ENCODE results near the gene ZNF362. TPM values are rescaled to one million over a fixed set of nuclear protein-coding genes. Genes with fewer than 3 reads are reported as not detected.

ZNF362 gene
- total and polyA plus RNA-seq, 4 donors: 10.1 to 70.1 (median 46.4) TPM

DNA sequence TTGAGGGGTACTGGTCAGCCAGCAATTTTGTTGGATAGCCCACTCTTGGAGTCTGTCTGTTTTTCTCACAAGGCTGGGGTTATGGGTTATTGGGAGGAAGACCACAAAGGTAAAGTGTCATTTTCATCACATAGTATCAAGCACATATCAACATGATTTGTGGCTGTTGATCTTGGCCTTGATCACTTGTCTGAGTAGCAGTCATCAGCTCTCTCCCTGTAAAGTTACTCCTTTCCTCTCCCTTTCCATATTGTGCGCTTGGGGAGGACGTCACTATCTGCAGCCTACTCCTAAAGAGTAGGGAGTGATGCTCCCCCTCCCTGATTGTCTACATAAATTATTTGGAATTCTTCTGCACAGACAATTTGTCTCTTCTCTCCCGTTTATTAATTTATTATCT lies 1.8 kb upstream of the ZNF362 start:
- H3K36me3 ChIP-seq (ENCODE audit: control insufficient read depth, insufficient read depth, low read length): peaks cover under 1% of the 10 kb centered on the region
- no peaks in the 10 kb centered on the region for H3K27me3 ChIP-seq (ENCODE audit: control insufficient read depth, insufficient read depth, low read length)
- DNase-seq (ENCODE audit: low read depth in 4 of 6, low spot score in 6 of 6): no peak
- H3K4me1 ChIP-seq (ENCODE audit: control insufficient read depth, insufficient read depth, low read length): peaks cover 28% of the 10 kb centered on the region
- 50% methylated on average over 1 of the region's 3 CpGs for WGBS (ENCODE audit: insufficient coverage)
- no peak overlapping the region for H3K27ac ChIP-seq (ENCODE audit: low read depth, low read length)
- no peaks in the 10 kb centered on the region for H3K9me3 ChIP-seq (ENCODE audit: control insufficient read depth, insufficient read depth, low read length)
- H3K4me3 ChIP-seq (ENCODE audit: low read depth, low read length): no peak overlapping the region

DNA sequence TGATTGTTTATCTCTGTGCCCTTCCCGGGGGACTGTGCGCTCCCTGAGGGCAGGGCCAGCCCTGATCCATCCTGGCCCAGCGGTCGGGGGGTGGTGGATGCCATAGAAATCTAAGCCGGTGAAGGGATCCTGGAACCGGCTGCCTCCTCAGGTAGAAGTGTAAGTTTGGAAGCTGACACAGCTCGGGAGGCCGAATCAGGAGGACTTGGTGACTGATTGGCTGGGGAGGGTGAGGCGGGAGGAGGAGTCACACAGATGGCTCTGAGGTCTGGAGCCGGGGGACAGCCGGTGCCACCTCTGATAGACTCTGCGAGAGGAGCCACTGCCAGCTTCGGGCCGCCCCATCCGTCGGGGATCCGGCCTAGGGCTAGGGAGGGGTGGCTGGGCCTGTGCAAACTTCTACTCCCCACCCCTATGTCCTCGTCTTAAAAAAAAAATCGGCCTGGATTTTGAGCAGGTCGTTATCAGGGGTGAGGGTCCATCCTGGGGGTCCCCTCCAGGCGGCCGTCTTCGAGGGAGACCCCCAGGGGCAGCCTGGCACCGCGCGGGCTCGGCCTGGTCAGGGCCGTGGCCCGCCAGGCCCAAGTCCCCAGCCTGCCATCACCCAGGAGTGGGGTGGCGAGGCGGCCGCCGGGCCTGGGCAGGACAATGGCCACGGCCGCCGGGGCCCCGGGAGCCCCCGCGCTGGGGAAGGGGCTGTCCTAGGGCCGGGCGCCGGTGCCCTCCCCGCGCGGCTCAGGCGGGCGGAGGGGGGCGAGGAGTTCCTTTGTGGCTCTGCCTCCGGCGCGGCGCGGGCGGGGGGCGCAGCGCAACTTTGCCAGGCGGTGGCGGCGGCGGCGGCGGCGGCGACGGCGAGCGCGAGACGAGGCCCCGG lies 708 bp upstream of the ZNF362 start:
- Histone ChIP-seq H3K9me3 (ENCODE audit: control insufficient read depth, insufficient read depth, low read length) (no peaks in the 10 kb centered on the region), H3K27ac (ENCODE audit: low read depth, low read length) (peak overlapping the region; percentile 84), H3K36me3 (ENCODE audit: control insufficient read depth, insufficient read depth, low read length) (peaks cover 4% of the 10 kb centered on the region), H3K27me3 (ENCODE audit: control insufficient read depth, insufficient read depth, low read length) (no peaks in the 10 kb centered on the region), H3K4me1 (ENCODE audit: control insufficient read depth, insufficient read depth, low read length) (peaks cover 36% of the 10 kb centered on the region), H3K4me3 (ENCODE audit: low read depth, low read length) (peak overlapping the region; percentile 36)
- DNase-seq (ENCODE audit: low read depth in 4 of 6, low spot score in 6 of 6): peak in 5 of 6 donors; percentile 21 to 83 (median 32)
- WGBS (ENCODE audit: insufficient coverage): 8% methylated on average over 62 of the region's 70 CpGs

DNA sequence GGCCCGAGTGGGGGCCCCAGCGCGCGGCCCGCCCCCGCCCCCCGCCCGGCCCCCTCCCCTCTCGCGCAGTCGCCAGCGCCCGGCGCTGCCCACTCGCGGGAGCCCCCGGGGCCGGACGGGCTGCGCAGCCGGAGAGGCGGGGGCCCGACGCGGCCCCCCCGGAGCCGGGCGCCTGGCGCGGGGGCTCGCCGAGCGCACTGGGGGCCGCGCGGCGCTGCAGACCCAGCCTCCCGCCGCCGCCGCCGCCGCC lies 146 bp upstream of the ZNF362 start:
- H3K4me1 ChIP-seq (ENCODE audit: control insufficient read depth, insufficient read depth, low read length): peaks cover 39% of the 10 kb centered on the region
- peak in 1 of 6 donors; percentile 22 for DNase-seq (ENCODE audit: low read depth in 4 of 6, low spot score in 6 of 6)
- no peak overlapping the region for H3K4me3 ChIP-seq (ENCODE audit: low read depth, low read length)
- H3K27me3 ChIP-seq (ENCODE audit: control insufficient read depth, insufficient read depth, low read length): no peaks in the 10 kb centered on the region
- WGBS (ENCODE audit: insufficient coverage): 0% methylated on average over 38 of the region's 43 CpGs
- H3K9me3 ChIP-seq (ENCODE audit: control insufficient read depth, insufficient read depth, low read length): no peaks in the 10 kb centered on the region
- peaks cover 4% of the 10 kb centered on the region for H3K36me3 ChIP-seq (ENCODE audit: control insufficient read depth, insufficient read depth, low read length)
- H3K27ac ChIP-seq (ENCODE audit: low read depth, low read length): no peak overlapping the region

DNA sequence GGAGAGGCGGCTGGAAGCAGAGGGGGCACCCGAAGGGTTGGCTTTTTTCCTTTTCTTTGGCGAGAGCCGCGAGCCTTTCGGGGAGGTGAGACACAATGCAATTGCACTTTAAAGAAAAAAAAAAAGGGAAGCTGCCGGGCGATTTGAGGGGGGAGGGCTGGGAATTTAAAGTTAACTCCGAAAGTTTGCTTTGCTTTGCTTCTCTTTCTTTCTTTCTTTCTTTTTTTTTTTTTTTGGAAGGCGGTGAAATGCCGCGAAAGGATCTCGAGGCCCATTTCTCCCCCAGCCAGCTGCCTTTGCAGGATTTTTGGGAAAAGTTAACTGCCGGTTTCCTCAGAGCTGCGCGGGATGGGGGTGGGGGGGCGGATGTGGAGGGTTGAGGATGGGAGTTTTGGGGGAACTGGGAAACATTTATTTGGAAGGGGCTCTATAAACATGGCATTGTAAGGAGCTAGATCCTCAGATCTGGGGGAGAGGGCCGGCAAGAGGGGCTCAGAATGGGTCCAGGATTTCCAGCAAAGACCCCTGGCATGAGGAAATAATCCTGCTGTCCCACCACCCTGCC lies 997 bp downstream of the ZNF362 start:
- 0% methylated on average over 11 of the region's 18 CpGs for WGBS (ENCODE audit: insufficient coverage)
- H3K36me3 ChIP-seq (ENCODE audit: control insufficient read depth, insufficient read depth, low read length): peaks cover 7% of the 10 kb centered on the region
- no peaks in the 10 kb centered on the region for H3K9me3 ChIP-seq (ENCODE audit: control insufficient read depth, insufficient read depth, low read length)
- H3K27ac ChIP-seq (ENCODE audit: low read depth, low read length): peak overlapping the region; percentile 86
- H3K4me1 ChIP-seq (ENCODE audit: control insufficient read depth, insufficient read depth, low read length): peaks cover 48% of the 10 kb centered on the region
- peak in 1 of 6 donors; percentile 1 for DNase-seq (ENCODE audit: low read depth in 4 of 6, low spot score in 6 of 6)
- H3K27me3 ChIP-seq (ENCODE audit: control insufficient read depth, insufficient read depth, low read length): no peaks in the 10 kb centered on the region
- peak overlapping the region; percentile 71 for H3K4me3 ChIP-seq (ENCODE audit: low read depth, low read length)

DNA sequence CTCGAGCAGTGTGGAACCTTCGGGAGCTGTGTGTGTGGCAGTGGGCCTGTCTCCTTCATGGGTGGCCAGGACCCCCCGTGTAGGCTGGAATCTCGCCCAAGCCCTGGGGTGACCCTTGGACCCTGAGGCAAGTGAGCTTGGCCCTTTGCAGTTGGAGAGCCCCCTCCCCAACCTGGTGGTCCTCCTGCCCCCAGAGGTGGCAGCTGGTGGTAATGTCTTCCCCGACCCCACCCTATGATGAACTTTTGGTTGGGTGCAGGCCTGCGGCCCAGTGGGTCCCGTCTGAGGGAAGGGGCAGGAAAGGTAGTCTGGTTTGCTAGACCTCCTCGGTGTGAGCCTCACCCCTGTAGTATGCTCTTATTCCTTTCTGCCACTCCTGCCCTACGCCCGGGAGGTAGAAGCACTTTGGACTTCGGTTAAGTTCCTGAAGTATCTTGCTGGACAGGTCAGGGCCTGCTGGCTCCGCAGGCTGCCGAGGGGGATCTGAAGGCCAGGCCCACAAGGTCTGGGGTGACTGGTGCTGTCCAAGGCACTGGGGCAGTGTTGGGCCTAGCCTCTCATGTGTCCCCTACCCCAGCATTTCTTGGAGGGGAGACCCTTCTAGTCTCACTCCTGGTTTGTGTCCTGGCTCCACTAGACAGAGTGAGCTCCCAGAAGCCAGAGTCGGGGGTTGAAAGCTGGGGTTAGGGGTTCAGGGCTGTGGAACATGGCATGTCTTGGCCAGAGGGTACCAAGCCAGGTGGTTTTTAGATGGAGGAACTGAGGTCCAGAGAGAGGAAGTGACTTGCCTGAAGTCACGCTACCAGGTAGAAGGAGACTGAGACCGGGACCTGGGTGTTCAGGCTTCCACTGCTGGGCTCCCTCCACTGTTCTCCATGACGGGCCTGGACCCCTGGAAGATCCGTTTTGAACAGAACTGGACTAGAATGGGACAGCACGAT lies 1.8 kb downstream of the ZNF362 start:
- Histone ChIP-seq H3K4me1 (ENCODE audit: control insufficient read depth, insufficient read depth, low read length) (peaks cover 49% of the 10 kb centered on the region), H3K9me3 (ENCODE audit: control insufficient read depth, insufficient read depth, low read length) (no peaks in the 10 kb centered on the region), H3K27ac (ENCODE audit: low read depth, low read length) (peak overlapping the region; percentile 86), H3K27me3 (ENCODE audit: control insufficient read depth, insufficient read depth, low read length) (no peaks in the 10 kb centered on the region), H3K36me3 (ENCODE audit: control insufficient read depth, insufficient read depth, low read length) (peaks cover 10% of the 10 kb centered on the region), H3K4me3 (ENCODE audit: low read depth, low read length) (peak overlapping the region; percentile 71)
- 43% methylated on average over 11 of the region's 19 CpGs for WGBS (ENCODE audit: insufficient coverage)
- DNase-seq (ENCODE audit: low read depth in 4 of 6, low spot score in 6 of 6): no peak

DNA sequence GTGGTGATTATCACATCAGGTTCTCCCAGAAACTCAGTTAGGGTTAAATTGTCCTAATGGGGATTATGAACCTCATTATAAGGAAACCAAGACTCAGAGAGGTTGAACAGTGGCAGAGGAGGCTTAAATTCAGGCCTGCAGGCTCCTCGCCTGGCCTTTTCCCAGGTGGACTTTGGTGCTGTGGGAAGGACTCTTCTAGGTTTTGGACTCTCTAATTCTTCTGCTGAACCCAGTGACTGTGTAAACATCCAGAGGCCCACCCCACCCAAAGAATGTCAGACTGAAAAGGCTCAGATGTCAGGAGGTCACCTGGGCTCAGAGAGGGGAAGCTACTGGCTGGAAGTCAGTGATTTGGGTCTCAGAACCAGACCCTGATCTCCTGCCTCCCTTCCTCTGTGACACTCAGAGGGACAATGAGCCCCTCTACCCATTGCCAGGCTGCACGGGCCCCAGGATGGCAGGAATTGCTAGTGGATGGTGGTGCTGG lies 2.5 kb downstream of the ZNF362 start:
- H3K27ac ChIP-seq (ENCODE audit: low read depth, low read length): no peak overlapping the region
- peak overlapping the region; percentile 1 for H3K4me3 ChIP-seq (ENCODE audit: low read depth, low read length)
- WGBS (ENCODE audit: insufficient coverage): no CpG with 5 or more reads among the region's 2 CpGs
- DNase-seq (ENCODE audit: low read depth in 4 of 6, low spot score in 6 of 6): no peak
- no peaks in the 10 kb centered on the region for H3K27me3 ChIP-seq (ENCODE audit: control insufficient read depth, insufficient read depth, low read length)
- no peaks in the 10 kb centered on the region for H3K9me3 ChIP-seq (ENCODE audit: control insufficient read depth, insufficient read depth, low read length)
- H3K4me1 ChIP-seq (ENCODE audit: control insufficient read depth, insufficient read depth, low read length): peaks cover 54% of the 10 kb centered on the region
- peaks cover 12% of the 10 kb centered on the region for H3K36me3 ChIP-seq (ENCODE audit: control insufficient read depth, insufficient read depth, low read length)

DNA sequence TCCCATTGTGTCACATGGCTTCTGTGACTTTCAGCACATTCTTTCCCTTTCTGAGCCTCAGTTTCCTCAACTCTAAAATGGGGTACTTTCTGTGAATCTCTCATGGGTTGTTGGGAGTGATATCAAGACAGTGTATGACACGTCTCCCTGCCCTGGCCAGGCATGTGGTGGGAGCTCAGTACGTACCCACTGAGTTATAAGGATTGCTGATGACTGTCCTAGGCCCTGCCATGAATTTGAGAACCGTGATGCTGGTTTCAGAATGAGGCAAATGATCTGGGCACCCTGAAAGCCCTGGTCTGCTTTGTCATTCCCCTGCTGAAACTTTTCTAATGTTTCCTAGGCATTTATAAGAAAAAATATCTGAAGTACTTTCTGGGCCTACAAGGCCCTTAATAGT lies 3.6 kb downstream of the ZNF362 start:
- DNase-seq (ENCODE audit: low read depth in 4 of 6, low spot score in 6 of 6): no peak
- Histone ChIP-seq H3K27ac (ENCODE audit: low read depth, low read length) (no peak overlapping the region), H3K4me1 (ENCODE audit: control insufficient read depth, insufficient read depth, low read length) (peaks cover 58% of the 10 kb centered on the region), H3K4me3 (ENCODE audit: low read depth, low read length) (no peak overlapping the region), H3K27me3 (ENCODE audit: control insufficient read depth, insufficient read depth, low read length) (no peaks in the 10 kb centered on the region), H3K9me3 (ENCODE audit: control insufficient read depth, insufficient read depth, low read length) (no peaks in the 10 kb centered on the region), H3K36me3 (ENCODE audit: control insufficient read depth, insufficient read depth, low read length) (peaks cover 14% of the 10 kb centered on the region)
- 98% methylated on average over 3 of the region's 3 CpGs for WGBS (ENCODE audit: insufficient coverage)

DNA sequence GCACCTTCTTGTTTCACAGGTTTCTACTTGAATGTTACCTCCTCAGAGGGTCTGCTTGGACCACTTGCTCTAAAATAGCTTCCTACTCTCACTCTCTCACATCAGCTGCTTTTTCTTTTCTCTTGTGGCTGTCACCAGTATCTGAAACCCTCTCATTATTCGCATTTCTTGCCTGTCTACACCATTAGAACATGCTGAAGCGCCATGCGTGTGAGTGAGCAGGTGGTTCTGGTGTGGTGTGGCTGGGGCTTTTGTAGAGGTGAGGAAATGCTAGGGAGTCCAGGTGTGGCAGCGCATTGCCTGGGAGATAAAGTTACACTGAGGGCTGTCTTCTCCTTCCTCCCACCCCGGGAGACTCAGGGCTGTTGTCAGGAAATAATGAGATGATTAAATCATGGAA lies 4.1 kb downstream of the ZNF362 start:
- no CpG with 5 or more reads among the region's 5 CpGs for WGBS (ENCODE audit: insufficient coverage)
- Histone ChIP-seq H3K36me3 (ENCODE audit: control insufficient read depth, insufficient read depth, low read length) (peaks cover 18% of the 10 kb centered on the region), H3K9me3 (ENCODE audit: control insufficient read depth, insufficient read depth, low read length) (no peaks in the 10 kb centered on the region), H3K27me3 (ENCODE audit: control insufficient read depth, insufficient read depth, low read length) (no peaks in the 10 kb centered on the region), H3K27ac (ENCODE audit: low read depth, low read length) (no peak overlapping the region), H3K4me1 (ENCODE audit: control insufficient read depth, insufficient read depth, low read length) (peaks cover 54% of the 10 kb centered on the region), H3K4me3 (ENCODE audit: low read depth, low read length) (no peak overlapping the region)
- DNase-seq (ENCODE audit: low read depth in 4 of 6, low spot score in 6 of 6): no peak

DNA sequence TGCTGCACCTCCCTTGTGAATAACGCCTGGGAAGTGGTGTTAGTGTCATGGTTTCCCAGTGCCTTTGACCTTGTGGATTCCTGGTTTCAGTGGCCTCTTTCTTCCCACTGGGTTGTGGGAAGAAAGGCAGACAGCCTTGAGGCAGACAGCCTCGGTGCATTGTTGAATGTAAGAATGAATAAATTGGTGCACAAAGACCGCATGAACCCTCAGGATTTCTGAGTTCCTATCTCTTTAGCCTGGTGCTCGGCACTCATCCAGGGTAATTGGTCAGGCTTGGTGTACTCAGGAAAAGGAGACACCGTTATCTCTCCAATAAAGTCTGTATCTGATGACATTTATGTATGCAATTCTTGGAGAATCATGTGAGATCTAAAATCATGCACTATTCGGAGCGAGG lies 5.1 kb downstream of the ZNF362 start:
- Histone ChIP-seq H3K36me3 (ENCODE audit: control insufficient read depth, insufficient read depth, low read length) (peaks cover 25% of the 10 kb centered on the region), H3K27me3 (ENCODE audit: control insufficient read depth, insufficient read depth, low read length) (no peaks in the 10 kb centered on the region), H3K9me3 (ENCODE audit: control insufficient read depth, insufficient read depth, low read length) (no peaks in the 10 kb centered on the region), H3K4me1 (ENCODE audit: control insufficient read depth, insufficient read depth, low read length) (peaks cover 51% of the 10 kb centered on the region), H3K4me3 (ENCODE audit: low read depth, low read length) (no peak overlapping the region), H3K27ac (ENCODE audit: low read depth, low read length) (no peak overlapping the region)
- no peak for DNase-seq (ENCODE audit: low read depth in 4 of 6, low spot score in 6 of 6)
- 37% methylated on average over 5 of the region's 7 CpGs for WGBS (ENCODE audit: insufficient coverage)
